SK-N-SH (cell line): ENCODE data around the gene CCDC69. TPM values are rescaled to one million over a fixed set of nuclear protein-coding genes. Genes with fewer than 3 reads are reported as not detected.
"Not testable (repeated sequence)": the region's sequence is repeated elsewhere in the genome, so short reads cannot be mapped to it uniquely, and the experiment has no call there.

ENCODE experiments used
- CTCF ChIA-PET: fragments of 300-600, 350-600 bp; formaldehyde crosslinking; extraction: SDS; loops from one replicate; lab custom pipeline; 2021; lab: Yijun Ruan, JAX
- POLR2A ChIA-PET: fragments of 350-600 bp; sonication (Branson Sonifier 250); formaldehyde crosslinking; extraction: SDS; loops from one replicate; lab custom pipeline; 2020; ENCODE audit warnings: antibody characterized with exemption, inconsistent platforms; lab: Yijun Ruan, JAX
- DNase-seq: peaks from one replicate; pipeline ENCODE4 v3.0.0; 2012
- H2AFZ ChIP-seq: fragments of 200-600 bp; sonication (generic); 2 replicates; pipeline ENCODE4 v1.8.1; 2016; ENCODE audit warnings: antibody characterized with exemption, mild to moderate bottlenecking, low read depth
- H3F3A ChIP-seq: fragments of 200-600 bp; sonication (generic); replicated peaks from 2 replicates; pipeline ENCODE3; 2016; ENCODE audit warnings: antibody characterized with exemption, mild to moderate bottlenecking; ENCODE audit not compliant: insufficient read depth
- H3K27ac ChIP-seq, 2 experiments: fragments of 200-500 bp in 1 of 2; fragments of 200-600 bp in 1 of 2; sonication (Bioruptor generic) in 1 of 2; sonication (generic), shearing (Covaris generic) in 1 of 2; 2 replicates each; pipeline versions ENCODE4 v1.5.1 to v1.6.1; 2014 to 2016; ENCODE audit warnings: low read depth in 2 of 2, inconsistent platforms in 1 of 2, low read length in 1 of 2, mild to moderate bottlenecking in 1 of 2, mixed read lengths in 1 of 2
- H3K27me3 ChIP-seq: fragments of 200-600 bp; sonication (generic), shearing (Covaris generic); 2 replicates; pipeline ENCODE4 v1.6.1; 2016; ENCODE audit warnings: mixed run types; ENCODE audit not compliant: insufficient read depth
- H3K36me3 ChIP-seq, 2 experiments: fragments of 200-500 bp in 1 of 2; fragments of 200-600 bp in 1 of 2; sonication (Bioruptor generic) in 1 of 2; sonication (generic) in 1 of 2; replicated peaks in 1 of 2; 2 replicates each; pipeline versions ENCODE3 to v1.5.1; 2014 to 2016; ENCODE audit warnings: low read length in 1 of 2, mild to moderate bottlenecking in 1 of 2; ENCODE audit not compliant: insufficient read depth in 2 of 2, control insufficient read depth in 1 of 2
- H3K4me1 ChIP-seq, 2 experiments: fragments of 200-500 bp in 1 of 2; fragments of 200-600 bp in 1 of 2; sonication (Bioruptor generic) in 1 of 2; sonication (generic), shearing (Covaris generic) in 1 of 2; 2 replicates each; pipeline versions ENCODE4 v1.5.1 to v1.6.1; 2014 to 2016; ENCODE audit warnings: low read depth in 1 of 2, low read length in 1 of 2, mixed run types in 1 of 2; ENCODE audit not compliant: insufficient read depth in 2 of 2, control insufficient read depth in 1 of 2
- H3K4me2 ChIP-seq: fragments of 200-600 bp; sonication (generic), shearing (Covaris generic); 2 replicates; pipeline ENCODE4 v1.6.1; 2017; ENCODE audit warnings: mixed run types
- H3K4me3 ChIP-seq, 2 experiments: fragments of 200-500 bp in 1 of 2; fragments of 200-600 bp in 1 of 2; sonication (Bioruptor generic) in 1 of 2; sonication (generic), shearing (Covaris generic) in 1 of 2; 2 replicates each; pipeline versions ENCODE4 v1.5.1 to v1.8.1; 2014 to 2016; ENCODE audit warnings: low read depth in 2 of 2, inconsistent platforms in 1 of 2, low read length in 1 of 2, mild to moderate bottlenecking in 1 of 2, mixed read lengths in 1 of 2, moderate library complexity in 1 of 2
- H3K79me2 ChIP-seq: fragments of 200-600 bp; sonication (generic); 2 replicates; pipeline ENCODE4 v1.8.1; 2017; ENCODE audit warnings: mild to moderate bottlenecking; ENCODE audit not compliant: insufficient read depth
- H3K9ac ChIP-seq: fragments of 200-600 bp; sonication (generic); 2 replicates; pipeline ENCODE4 v1.6.1; 2017; ENCODE audit warnings: mixed run types
- H3K9me2 ChIP-seq: fragments of 200-600 bp; sonication (generic); 2 replicates; pipeline ENCODE4 v1.6.1; 2017; ENCODE audit warnings: mixed run types
- H3K9me3 ChIP-seq: fragments of 200-600 bp; sonication (generic); 2 replicates; pipeline ENCODE4 v1.6.1; 2017; ENCODE audit warnings: mixed run types, mild to moderate bottlenecking, moderate library complexity
- H4K20me1 ChIP-seq: fragments of 200-600 bp; sonication (generic); 2 replicates; pipeline ENCODE4 v1.6.1; 2017; ENCODE audit warnings: mild to moderate bottlenecking, mixed run types; ENCODE audit not compliant: insufficient read depth
- CHD2 ChIP-seq: fragments of 150-350 bp; IDR thresholded peaks from 2 replicates; pipeline ENCODE4 v1.6.1; 2018; ENCODE audit warnings: low read length; ENCODE audit not compliant: partially characterized antibody
- ELF1 ChIP-seq: IDR thresholded peaks from 2 replicates; pipeline ENCODE4 v1.4.0; 2012
- EZH2phosphoT487 ChIP-seq: fragments of 200-600 bp; sonication (generic); IDR thresholded peaks from 2 replicates; pipeline ENCODE4 v1.6.1; 2017; ENCODE audit warnings: low read depth, mixed run types, mild to moderate bottlenecking, antibody characterized with exemption, moderate library complexity, borderline replicate concordance
- FOXJ3 ChIP-seq: sonication (generic); formaldehyde crosslinking; IDR thresholded peaks from 2 replicates; pipeline ENCODE4 v1.5.1; 2020; ENCODE audit warnings: mild to moderate bottlenecking, missing genetic modification reagents
- GATA2 ChIP-seq: sonication (generic); formaldehyde crosslinking; IDR thresholded peaks from 2 replicates; pipeline ENCODE4 v1.5.0; 2020; ENCODE audit warnings: mild to moderate bottlenecking, missing genetic modification reagents
- MXI1 ChIP-seq: IDR thresholded peaks from 2 replicates; pipeline ENCODE4 v1.6.1; 2012; ENCODE audit warnings: mild to moderate bottlenecking, low read depth, low read length, improper control_type of control experiment
- NFIC ChIP-seq: IDR thresholded peaks from 2 replicates; pipeline ENCODE4 v1.4.0; 2012; ENCODE audit warnings: borderline replicate concordance
- PBX3 ChIP-seq: IDR thresholded peaks from 2 replicates; pipeline ENCODE4; 2012
- POLR2AphosphoS5 ChIP-seq: IDR thresholded peaks from 2 replicates; pipeline ENCODE4 v1.6.1; 2012; ENCODE audit warnings: low read depth, low read length
- RCOR1 ChIP-seq: fragments of 150-350 bp; IDR thresholded peaks from 2 replicates; pipeline ENCODE4 v1.6.1; 2017; ENCODE audit warnings: antibody characterized with exemption, low read length
- REST ChIP-seq: IDR thresholded peaks from 2 replicates; pipeline ENCODE4 v1.6.1; 2012; ENCODE audit warnings: mild to moderate bottlenecking, low read depth, low read length, moderate library complexity
- RFX5 ChIP-seq: IDR thresholded peaks from 2 replicates; pipeline ENCODE4 v1.6.1; 2012; ENCODE audit warnings: mild to moderate bottlenecking, improper control_type of control experiment, low read length
- RXRA ChIP-seq: IDR thresholded peaks from 2 replicates; pipeline ENCODE4 v1.4.0; 2012; ENCODE audit warnings: low read depth, mild to moderate bottlenecking, borderline replicate concordance
- SIN3A ChIP-seq: IDR thresholded peaks from 2 replicates; pipeline ENCODE4 v1.6.1; 2012; ENCODE audit warnings: low read depth, mild to moderate bottlenecking, low read length, moderate library complexity, borderline replicate concordance
- SMC3 ChIP-seq: IDR thresholded peaks from 2 replicates; pipeline ENCODE4 v1.6.1; 2012; ENCODE audit warnings: low read depth, low read length, improper control_type of control experiment
- TAF1 ChIP-seq: IDR thresholded peaks from 2 replicates; pipeline ENCODE4 v1.6.1; 2012; ENCODE audit warnings: low read depth, mild to moderate bottlenecking, low read length, moderate library complexity, borderline replicate concordance
- TEAD4 ChIP-seq: IDR thresholded peaks from 2 replicates; pipeline ENCODE4 v1.4.0; 2012; ENCODE audit warnings: mild to moderate bottlenecking, borderline replicate concordance; ENCODE audit not compliant: insufficient read depth
- USF1 ChIP-seq: IDR thresholded peaks from 2 replicates; pipeline ENCODE4 v1.4.0; 2012; ENCODE audit warnings: low read depth, borderline replicate concordance
- YY1 ChIP-seq: IDR thresholded peaks from 2 replicates; pipeline ENCODE4 v1.4.0; 2012; ENCODE audit warnings: low read depth, mild to moderate bottlenecking
- WGBS: methylation state at CpG from one replicate; pipeline ENCODE4 v1.1.6; 2017; ENCODE audit warnings: low lambda C conversion rate; 5-methylcytosine and 5-hydroxymethylcytosine counted together
- polyA plus RNA-seq, 3 experiments: library from polyadenylated mRNA; depleted of rRNA; stranded (reverse); fragments of >200 nt; gene quantifications; 2 replicates each; pipeline ENCODE4 v1.2.3, GENCODE V29; 2012

The CCDC69 gene
- polyA plus RNA-seq, 1 of the 3 experiments (the other 2 are of a cell fraction): 0.38 TPM

GRCh38 chr5:151240924-151241635, 17.2 kb upstream of the CCDC69 start:
- H3K9me2 ChIP-seq: no peaks in the 10 kb centered on the region
- ChIA-PET POLR2A (interaction anchor here (0.6 kb wide), 2 partner anchors 33 to 209 kb away, joined by 3 read pairs; no protein-coding TSS in a partner anchor), CTCF (interaction anchor here (0.7 to 3.1 kb wide), 9 partner anchors 11 to 126 kb away, joined by 3 to 22 read pairs (median 5); partner anchors contain the start of gene ANXA6)
- no peak overlapping the region for H3K4me3 ChIP-seq
- TF ChIP-seq RCOR1 (no peak), GATA2 (CRISPR knock-in tag) (no peak), TAF1 (no peak), SMC3 (no peak), CHD2 (no peak), RFX5 (no peak), TEAD4 (no peak), PBX3 (no peak), POLR2AphosphoS5 (no peak), USF1 (no peak), MXI1 (no peak), FOXJ3 (CRISPR knock-in tag) (no peak), RXRA (no peak), EZH2phosphoT487 (no peak), REST (no peak), NFIC (no peak), SIN3A (no peak), ELF1 (no peak), YY1 (no peak)
- H3K27me3 ChIP-seq: no peaks in the 10 kb centered on the region; the same call in 1 of the 2 replicates
- H2AFZ ChIP-seq: no peak overlapping the region
- no peak overlapping the region for H3K9ac ChIP-seq
- peaks cover 2% of the 10 kb centered on the region for H3F3A ChIP-seq
- no peak for DNase-seq
- no peaks in the 10 kb centered on the region for H3K79me2 ChIP-seq
- 89% methylated on average over 1 of the region's 2 CpGs for WGBS
- no peaks in the 10 kb centered on the region for H3K36me3 ChIP-seq
- no peaks in the 10 kb centered on the region for H3K4me1 ChIP-seq
- no peak overlapping the region for H3K4me2 ChIP-seq
- H4K20me1 ChIP-seq: no peaks in the 10 kb centered on the region
- H3K9me3 ChIP-seq: no peaks in the 10 kb centered on the region
- H3K27ac ChIP-seq: no peak overlapping the region

GRCh38 chr5:151240268-151240835, 16.5 kb upstream of the CCDC69 start:
- H3K9me3 ChIP-seq, H3K36me3 ChIP-seq, H3K4me1 ChIP-seq, H3K27me3 ChIP-seq, H3K9ac ChIP-seq, H4K20me1 ChIP-seq, H2AFZ ChIP-seq, DNase-seq, H3K9me2 ChIP-seq, H3K27ac ChIP-seq, H3K4me3 ChIP-seq, H3K4me2 ChIP-seq, H3F3A ChIP-seq, POLR2A ChIA-PET, H3K79me2 ChIP-seq: not testable (repeated sequence)
- CTCF ChIA-PET: interaction anchor here (0.6 to 4.1 kb wide), 13 partner anchors 9 to 762 kb away, joined by 3 to 32 read pairs (median 6); partner anchors contain the start of gene CCDC69
- 60% methylated on average over 10 of the region's 10 CpGs for WGBS
